AG09309 (cell line): Measurements from ENCODE around the gene MEGF11.

Source experiments
- DNase-seq: peaks from one replicate; pipeline ENCODE4 v3.0.0-alpha.2; 2010; ENCODE audit warnings: low read depth
- H3K4me3 ChIP-seq: 2 replicates; pipeline ENCODE4 v1.5.1; 2011; ENCODE audit warnings: mild to moderate bottlenecking, low read depth, low read length, moderate library complexity; ENCODE audit not compliant: control insufficient read depth
- TF ChIP-seq, protein P1 (sequence below): IDR thresholded peaks from 2 replicates; pipeline ENCODE4 v1.5.1; 2011; ENCODE audit warnings: mild to moderate bottlenecking, low read depth, low read length, inconsistent platforms; ENCODE audit not compliant: insufficient read depth, control insufficient read depth; ENCODE audit errors: missing control alignments

MEGF11 gene

DNA sequence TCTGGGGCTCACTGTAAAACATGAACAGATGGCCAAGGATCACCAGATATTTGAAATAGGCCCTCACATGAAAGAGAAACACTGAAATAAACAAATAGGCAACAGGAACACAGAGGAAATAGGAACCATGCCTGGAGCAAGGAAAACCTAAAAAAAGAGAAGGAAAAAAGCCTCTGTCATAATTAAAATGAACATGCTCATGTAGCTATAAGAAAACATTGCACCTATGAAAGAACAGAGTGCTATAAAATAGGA lies 281.9 kb downstream of the MEGF11 start:
- TF ChIP-seq, protein P1, sequence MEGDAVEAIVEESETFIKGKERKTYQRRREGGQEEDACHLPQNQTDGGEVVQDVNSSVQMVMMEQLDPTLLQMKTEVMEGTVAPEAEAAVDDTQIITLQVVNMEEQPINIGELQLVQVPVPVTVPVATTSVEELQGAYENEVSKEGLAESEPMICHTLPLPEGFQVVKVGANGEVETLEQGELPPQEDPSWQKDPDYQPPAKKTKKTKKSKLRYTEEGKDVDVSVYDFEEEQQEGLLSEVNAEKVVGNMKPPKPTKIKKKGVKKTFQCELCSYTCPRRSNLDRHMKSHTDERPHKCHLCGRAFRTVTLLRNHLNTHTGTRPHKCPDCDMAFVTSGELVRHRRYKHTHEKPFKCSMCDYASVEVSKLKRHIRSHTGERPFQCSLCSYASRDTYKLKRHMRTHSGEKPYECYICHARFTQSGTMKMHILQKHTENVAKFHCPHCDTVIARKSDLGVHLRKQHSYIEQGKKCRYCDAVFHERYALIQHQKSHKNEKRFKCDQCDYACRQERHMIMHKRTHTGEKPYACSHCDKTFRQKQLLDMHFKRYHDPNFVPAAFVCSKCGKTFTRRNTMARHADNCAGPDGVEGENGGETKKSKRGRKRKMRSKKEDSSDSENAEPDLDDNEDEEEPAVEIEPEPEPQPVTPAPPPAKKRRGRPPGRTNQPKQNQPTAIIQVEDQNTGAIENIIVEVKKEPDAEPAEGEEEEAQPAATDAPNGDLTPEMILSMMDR, result no peak
- no peak overlapping the region for H3K4me3 ChIP-seq
- DNase-seq, result no peak

DNA sequence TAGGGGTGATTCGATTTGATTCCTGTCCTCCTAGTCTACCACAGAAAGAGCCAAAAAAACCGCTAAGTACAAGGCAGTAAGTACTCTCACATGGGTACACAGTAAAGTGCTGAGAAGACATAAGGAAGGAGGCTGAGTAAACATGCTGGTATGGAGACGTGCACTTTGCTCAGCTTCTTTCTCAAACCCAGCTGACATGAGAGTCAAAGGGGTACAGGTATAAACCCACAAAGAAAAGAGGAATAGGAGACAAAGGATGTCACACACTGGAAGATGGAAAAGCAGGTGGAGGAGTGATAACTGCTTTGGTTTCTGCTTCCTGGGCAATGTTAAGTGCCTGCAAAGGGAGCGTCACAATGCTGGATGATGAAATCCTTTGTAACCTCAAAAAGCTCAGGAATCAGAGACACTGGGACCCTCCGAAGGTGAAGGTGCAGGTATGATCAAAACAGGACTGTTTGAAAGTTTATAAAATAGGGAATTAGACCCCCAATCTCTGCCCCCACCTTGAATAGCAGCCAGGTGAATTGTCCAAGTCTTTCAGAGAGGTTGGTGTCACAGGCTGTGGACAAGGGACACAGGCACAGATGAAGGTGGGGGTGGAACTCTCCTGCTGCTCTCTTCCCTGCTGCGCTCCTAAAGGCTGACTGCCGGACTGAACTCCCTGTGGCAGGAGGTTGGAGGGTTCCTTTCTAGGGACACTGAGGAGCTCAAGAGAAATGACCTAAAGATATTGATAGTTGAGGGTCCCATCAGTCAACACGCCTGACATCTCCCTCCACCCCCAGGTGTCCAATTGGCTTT lies 282.4 kb downstream of the MEGF11 start:
- TF ChIP-seq, protein P1, result no peak
- no peak overlapping the region for H3K4me3 ChIP-seq
- DNase-seq, result no peak

DNA sequence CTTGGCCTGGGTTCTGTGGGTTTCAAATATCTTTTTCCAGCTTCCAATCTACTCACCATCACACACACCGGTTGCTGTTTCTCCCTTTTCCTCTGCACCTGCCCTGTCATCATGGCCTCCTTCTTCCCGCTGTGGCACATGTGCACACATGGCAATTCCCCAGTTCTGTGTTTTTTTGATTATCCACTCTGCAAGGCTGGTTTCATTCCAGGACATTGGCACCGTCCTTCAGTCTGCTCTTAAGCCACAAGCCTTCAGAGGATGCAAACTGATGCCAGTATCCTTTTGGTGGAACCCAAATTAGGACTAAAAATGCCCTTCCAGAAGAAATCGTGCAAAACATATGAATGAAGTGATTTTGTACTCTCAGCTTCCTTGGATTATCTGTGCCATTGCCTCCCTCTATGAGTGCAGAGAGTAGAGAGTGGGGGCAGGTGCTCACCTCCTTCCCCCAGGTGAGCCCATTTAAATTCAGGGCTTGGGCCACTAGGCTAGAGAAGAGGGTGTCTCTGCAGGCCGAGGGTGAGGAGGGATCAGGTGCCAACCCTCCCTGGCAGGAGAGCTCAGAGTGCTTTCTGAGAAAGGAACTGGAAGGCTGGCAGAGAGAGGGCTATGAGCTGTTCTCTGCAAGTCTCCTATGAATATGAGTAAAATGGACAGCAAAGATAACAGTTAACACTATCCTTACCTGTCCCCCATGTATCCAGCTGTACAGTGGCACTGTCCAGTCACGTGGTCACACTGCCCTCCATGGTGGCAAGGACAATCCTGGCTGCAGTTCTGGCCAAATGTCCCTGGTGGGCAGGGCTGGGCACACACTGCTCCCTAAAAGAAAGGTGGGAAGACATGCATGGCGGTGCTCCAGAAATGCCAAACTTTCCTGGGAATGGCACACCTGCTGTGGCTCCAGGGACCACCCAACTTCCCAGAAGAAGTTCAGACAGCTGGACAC lies 283.4 kb downstream of the MEGF11 start:
- TF ChIP-seq, protein P1, result no peak
- no peak overlapping the region for H3K4me3 ChIP-seq

DNA sequence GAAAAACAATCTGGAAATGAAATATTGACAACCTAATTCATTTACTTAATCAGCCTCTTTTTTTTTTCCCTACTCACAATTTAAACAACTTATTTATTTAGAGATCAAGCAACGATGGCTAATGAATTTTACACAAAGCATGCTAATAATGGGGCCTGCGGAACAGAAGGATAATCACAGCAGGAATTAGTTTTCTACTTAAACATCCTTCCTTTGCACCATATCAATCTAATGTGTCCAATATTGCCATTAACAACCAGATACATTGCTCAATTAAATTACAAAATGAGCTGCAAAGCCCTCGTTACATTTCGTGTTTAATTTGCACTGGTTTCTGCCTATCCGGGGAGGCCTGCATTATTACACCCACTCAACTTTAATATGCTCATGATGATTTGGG lies 285.0 kb downstream of the MEGF11 start:
- H3K4me3 ChIP-seq, result no peak overlapping the region
- TF ChIP-seq, protein P1, result no peak
- no peak for DNase-seq

More for the DNA sequence above, 283.4 kb downstream of the MEGF11 start:
- DNase-seq, result no peak

DNA sequence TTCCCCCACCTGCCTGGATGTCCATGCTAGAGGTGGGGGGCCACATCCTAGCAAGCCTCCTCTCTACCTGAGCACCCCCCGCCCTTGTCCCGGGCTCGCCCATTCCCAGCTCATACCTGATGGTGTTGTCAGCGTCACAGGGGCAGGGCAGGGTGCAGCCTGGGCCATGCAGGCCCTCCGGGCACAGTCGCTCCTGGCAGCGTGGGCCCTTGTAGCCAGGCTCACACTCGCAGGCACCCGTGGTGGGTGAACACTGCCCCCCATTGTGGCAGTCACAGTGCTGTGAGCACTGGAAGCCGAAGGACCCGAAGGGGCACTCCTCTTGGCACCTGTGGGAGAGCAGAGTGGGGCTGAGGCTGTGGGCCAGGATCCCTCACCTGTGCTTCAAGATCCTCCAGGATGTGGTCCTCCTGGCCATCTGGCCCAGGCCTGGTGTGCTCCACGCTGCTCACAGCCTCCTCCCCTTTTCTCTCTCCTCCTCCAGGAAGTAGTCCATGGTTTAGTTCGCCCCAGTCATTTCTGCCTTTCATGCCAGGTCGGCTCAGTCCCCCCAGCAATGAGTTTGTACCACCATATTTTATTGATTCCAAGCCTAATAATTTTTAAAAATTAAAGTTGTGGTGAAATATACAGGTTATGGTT lies 288.6 kb downstream of the MEGF11 start:
- H3K4me3 ChIP-seq, result no peak overlapping the region
- TF ChIP-seq, protein P1, result no peak
- DNase-seq, result no peak

DNA sequence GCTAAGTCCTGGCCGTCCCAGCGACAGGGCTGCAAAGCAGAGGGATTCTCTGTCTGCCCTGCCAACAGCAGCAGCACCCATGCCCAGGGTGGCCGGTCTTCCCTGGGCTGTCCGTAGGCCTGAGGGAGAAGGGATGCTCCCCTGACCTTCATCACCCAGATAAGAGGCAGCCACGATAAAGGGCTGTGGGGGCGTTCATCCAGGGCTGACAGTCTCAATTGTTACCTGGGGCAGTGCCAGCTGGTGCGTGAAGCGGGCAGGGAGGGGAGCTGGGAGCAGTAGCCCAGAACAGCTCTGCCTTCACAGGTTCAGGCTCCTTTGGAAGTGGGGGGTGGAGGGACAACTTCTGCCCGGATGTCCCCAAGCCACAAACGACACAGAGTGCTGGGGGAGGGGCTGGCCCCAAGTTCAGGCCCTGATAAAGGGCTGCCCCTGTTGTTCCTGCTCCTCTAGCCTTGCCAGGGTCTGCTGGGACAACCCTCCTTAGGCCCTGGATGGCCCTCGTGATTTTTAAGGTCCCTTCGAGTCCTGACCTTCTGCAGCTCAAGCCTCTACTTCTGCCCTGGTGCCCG lies 289.6 kb downstream of the MEGF11 start:
- no peak overlapping the region for H3K4me3 ChIP-seq
- no peak for DNase-seq
- TF ChIP-seq, protein P1, result no peak
